ENCODE results near the gene HDAC4. TPM values are rescaled to one million over a fixed set of nuclear protein-coding genes. Genes with fewer than 3 reads are reported as not detected.

Gene HDAC4
- total RNA-seq, 1 donor = 28.3 TPM

DNA sequence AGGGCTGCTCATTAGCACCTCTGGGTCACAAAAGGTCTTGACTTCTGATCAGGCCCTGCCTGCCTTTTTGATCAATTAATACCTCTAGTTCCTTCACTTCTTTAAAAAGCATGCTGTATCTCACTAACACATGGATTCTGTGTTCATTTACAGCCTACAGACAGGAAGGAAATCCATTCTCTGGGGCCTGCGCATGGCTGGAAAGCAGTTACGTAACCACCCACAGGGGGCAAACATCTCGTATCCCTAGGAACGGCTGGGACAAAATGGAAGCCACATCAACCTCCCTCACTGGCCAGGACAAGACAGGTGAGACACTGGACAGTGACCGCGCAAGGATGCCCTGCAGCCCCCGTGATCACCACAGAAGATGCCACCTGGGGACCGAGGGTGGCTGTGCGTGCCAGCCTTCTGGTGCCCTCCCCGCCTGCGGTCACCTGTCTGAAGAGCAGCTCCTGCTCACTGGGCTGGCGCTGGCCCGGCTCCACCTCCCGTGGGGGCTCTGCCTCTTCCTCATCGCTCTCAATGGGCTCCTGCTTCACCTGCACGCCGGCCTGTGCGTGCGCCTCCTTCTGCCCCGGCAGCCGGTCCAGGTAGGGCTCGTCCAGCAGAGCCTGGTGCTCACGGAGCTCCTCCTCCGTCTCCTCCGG, 286.1 kb downstream of the HDAC4 start:
- TF ChIP-seq, protein P1, sequence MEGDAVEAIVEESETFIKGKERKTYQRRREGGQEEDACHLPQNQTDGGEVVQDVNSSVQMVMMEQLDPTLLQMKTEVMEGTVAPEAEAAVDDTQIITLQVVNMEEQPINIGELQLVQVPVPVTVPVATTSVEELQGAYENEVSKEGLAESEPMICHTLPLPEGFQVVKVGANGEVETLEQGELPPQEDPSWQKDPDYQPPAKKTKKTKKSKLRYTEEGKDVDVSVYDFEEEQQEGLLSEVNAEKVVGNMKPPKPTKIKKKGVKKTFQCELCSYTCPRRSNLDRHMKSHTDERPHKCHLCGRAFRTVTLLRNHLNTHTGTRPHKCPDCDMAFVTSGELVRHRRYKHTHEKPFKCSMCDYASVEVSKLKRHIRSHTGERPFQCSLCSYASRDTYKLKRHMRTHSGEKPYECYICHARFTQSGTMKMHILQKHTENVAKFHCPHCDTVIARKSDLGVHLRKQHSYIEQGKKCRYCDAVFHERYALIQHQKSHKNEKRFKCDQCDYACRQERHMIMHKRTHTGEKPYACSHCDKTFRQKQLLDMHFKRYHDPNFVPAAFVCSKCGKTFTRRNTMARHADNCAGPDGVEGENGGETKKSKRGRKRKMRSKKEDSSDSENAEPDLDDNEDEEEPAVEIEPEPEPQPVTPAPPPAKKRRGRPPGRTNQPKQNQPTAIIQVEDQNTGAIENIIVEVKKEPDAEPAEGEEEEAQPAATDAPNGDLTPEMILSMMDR (IDR thresholded peaks at IDR 0.05; ENCODE audit: insufficient read depth, low read length) = no peak
- H3K4me3 ChIP-seq (ENCODE audit: low read depth, low read length) = no peak overlapping the region
- DNase-seq (ENCODE audit: low read depth) = no peak

DNA sequence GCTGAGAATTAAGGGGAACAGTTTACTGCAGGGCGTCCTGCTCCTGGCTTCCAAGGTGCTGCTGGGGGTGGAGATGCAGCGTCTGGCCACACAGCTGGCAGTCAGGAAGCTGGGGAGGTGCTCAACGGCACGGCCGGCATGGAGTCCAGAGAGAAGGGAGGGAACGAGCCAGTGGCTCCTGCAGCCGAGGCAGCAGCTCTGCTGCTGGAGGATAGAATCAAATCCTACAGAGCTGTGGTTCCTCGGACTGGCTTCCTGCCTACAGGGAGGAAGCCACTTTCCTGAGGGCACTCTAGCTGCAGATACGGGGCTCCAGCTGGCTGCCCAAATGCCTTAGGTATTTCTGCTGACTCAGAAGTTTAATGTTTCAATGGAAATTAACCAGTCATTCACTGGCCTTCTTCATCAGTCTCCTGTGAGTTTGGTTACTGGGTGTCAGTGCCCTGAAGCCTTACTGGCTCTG, 286.7 kb downstream of the HDAC4 start:
- no peak overlapping the region for H3K4me3 ChIP-seq (ENCODE audit: low read depth, low read length)
- TF ChIP-seq, protein P1 (IDR thresholded peaks at IDR 0.05; ENCODE audit: insufficient read depth, low read length) = no peak
- peak; percentile 56 for DNase-seq (ENCODE audit: low read depth)

DNA sequence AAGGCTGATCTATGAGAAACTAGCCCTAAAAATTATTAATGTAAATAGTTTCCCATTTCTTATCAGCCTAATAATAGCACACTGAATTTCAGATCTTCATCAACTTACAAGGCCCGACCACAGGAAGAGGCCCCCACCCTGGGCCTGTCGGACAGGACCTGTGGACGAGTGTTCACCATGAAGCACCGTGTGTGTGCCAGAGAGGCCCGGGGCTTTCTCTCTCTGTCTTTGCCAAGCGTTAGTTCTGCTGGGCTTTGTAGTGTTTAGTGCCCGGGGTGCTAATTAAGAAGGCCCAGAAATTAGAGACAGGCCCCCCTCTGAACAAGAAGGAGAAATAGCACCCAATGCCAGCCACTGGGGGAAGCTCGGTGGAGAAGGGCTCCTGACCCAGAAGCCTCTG, 287.2 kb downstream of the HDAC4 start:
- TF ChIP-seq, protein P1 (IDR thresholded peaks at IDR 0.05; ENCODE audit: insufficient read depth, low read length) = no peak
- DNase-seq (ENCODE audit: low read depth) = no peak
- no peak overlapping the region for H3K4me3 ChIP-seq (ENCODE audit: low read depth, low read length)

DNA sequence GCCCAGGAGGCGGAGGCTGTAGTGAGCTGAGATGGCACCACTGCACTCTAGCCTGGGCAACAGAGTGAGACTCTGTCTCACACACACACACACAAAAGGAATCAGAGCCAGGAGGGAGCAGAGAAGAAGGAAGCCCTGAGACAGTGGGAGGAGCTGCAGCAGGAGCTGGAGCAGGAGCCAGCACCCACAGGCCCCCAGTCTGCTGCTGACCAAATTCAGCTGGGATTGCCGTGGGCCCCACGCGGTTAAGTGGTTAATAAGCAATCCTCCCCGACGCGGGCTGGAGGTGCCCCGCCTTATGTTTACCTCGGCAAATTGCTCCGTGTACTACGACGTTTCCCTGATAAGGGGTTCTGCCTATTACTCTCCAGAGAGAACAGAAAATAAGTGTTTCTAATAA, 287.6 kb downstream of the HDAC4 start:
- TF ChIP-seq, protein P1 (IDR thresholded peaks at IDR 0.05; ENCODE audit: insufficient read depth, low read length) = no peak
- peak; percentile 59 for DNase-seq (ENCODE audit: low read depth)
- H3K4me3 ChIP-seq (ENCODE audit: low read depth, low read length) = no peak overlapping the region

DNA sequence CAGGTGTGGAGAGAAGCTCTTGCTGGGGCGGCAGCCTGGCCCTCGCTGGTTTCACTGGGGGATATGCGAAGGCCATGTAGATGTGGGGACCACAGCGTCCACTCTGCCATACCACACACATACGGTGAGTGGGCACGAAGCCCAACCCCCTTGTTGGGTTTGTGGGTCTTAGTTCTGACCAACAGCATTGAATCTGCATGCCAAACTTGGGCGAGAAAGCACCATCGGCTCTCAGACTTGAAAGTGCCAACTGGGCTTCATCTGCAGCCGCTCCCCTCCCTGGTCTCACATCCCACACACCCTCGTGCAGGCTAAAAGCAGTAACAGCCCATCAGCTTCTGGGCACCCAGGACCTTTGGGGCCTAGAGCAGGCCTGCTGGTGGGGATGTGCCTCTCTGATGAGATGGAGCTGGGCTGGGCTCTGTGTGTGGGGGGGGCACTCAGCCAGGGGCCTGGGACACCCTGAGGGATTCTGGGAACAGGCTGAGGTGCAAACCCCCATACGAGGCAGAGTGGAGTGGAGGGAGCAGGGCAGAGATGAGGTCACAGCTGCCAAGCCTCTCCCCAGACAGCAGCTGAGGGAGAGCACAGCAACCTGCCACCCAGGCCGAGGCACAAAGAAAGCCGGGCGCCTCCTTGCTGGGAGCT, 288.6 kb downstream of the HDAC4 start:
- H3K4me3 ChIP-seq (ENCODE audit: low read depth, low read length) = no peak overlapping the region
- TF ChIP-seq, protein P1 (IDR thresholded peaks at IDR 0.05; ENCODE audit: insufficient read depth, low read length) = no peak
- no peak for DNase-seq (ENCODE audit: low read depth)

DNA sequence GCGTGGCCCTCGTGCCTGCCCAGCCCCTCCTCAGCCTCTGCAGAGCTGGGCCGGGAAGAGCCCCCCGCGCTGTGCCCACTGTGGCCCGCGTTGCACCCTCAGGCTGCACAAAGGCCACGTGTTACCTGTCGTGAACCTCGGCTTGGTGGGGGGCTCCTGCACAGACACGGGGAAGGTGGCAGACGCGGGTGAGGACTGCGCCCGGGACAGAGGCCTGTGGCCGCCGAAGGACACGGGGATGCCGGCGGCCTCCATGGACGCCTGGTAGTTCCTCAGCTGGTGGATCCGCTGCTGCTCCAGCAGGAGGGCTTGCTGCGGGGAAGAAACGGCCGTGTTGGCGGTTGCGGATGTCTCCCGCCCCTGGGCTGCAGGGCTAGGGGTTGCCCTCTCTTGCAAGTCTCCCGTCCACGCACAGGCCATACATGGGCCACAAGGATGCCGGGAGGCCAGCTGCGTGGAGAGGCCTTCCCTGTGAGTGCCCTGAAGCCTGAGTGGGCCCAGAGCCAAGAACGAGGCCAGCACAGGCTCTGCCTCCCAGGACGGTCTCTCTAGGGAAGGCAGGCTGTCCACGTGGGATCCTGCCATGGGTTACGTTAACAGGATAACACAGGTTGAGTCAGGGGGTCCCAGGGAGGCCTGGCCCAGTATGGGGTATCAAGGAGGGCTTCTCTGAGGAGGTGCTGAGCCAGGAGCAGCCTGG, 289.3 kb downstream of the HDAC4 start:
- H3K4me3 ChIP-seq (ENCODE audit: low read depth, low read length) = no peak overlapping the region
- no peak for DNase-seq (ENCODE audit: low read depth)
- TF ChIP-seq, protein P1 (IDR thresholded peaks at IDR 0.05; ENCODE audit: insufficient read depth, low read length) = no peak

All from fibroblast of the aortic adventitia (primary cell).